ENCODE data around the gene IKZF1.

IKZF1 gene

DNA sequence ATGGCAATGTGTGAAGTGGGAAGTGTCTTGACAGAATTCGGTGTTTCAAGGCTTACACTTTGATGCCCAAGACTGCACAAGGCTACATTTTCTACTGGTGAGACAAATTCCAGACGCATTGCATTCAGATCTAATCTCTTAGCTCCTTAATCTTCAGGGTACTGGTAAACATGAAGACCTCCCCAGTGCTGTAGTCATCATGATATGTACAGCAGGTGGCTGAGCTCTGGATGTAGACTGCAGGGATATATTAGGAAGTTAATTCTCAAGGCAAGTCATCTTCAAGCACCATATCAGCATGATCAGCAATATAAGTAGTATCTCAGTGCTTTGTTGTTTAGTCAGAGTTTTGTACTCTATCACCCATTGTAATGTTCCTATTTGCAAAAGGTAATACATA lies 61.8 kb downstream of the IKZF1 start:
- Histone ChIP-seq H2AFZ (ENCODE audit: low read depth, low read length) (no peak overlapping the region), H3K4me3 (ENCODE audit: low read depth in 1 of 2, low read length in 2 of 2) (no peak overlapping the region), H3K27me3 (ENCODE audit: insufficient read depth, low read length, poor library complexity) (no peaks in the 10 kb centered on the region), H4K20me1 (ENCODE audit: insufficient read depth, low read length) (no peaks in the 10 kb centered on the region; the same call in 1 of the 2 replicates), H3K9ac (ENCODE audit: low read depth, low read length) (no peak overlapping the region), H3K4me2 (ENCODE audit: insufficient read depth, low read length) (no peak overlapping the region), H3K79me2 (ENCODE audit: insufficient read depth, low read length) (peaks cover 90% of the 10 kb centered on the region), H3K27ac (ENCODE audit: low read length) (peak overlapping the region; percentile 24), H3K4me1 (ENCODE audit: insufficient read depth, low read length) (peaks cover 21% of the 10 kb centered on the region), H3K36me3 (ENCODE audit: insufficient read depth, low read length) (peaks cover 91% of the 10 kb centered on the region), H3K9me3 (ENCODE audit: insufficient read depth, low read length, severe bottlenecking) (no peaks in the 10 kb centered on the region)
- DNase-seq, result no peak
- TF ChIP-seq, protein P1, sequence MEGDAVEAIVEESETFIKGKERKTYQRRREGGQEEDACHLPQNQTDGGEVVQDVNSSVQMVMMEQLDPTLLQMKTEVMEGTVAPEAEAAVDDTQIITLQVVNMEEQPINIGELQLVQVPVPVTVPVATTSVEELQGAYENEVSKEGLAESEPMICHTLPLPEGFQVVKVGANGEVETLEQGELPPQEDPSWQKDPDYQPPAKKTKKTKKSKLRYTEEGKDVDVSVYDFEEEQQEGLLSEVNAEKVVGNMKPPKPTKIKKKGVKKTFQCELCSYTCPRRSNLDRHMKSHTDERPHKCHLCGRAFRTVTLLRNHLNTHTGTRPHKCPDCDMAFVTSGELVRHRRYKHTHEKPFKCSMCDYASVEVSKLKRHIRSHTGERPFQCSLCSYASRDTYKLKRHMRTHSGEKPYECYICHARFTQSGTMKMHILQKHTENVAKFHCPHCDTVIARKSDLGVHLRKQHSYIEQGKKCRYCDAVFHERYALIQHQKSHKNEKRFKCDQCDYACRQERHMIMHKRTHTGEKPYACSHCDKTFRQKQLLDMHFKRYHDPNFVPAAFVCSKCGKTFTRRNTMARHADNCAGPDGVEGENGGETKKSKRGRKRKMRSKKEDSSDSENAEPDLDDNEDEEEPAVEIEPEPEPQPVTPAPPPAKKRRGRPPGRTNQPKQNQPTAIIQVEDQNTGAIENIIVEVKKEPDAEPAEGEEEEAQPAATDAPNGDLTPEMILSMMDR (IDR thresholded peaks at IDR 0.05; ENCODE audit: borderline replicate concordance, extremely low read depth, low read length, poor library complexity, severe bottlenecking), result no peak
- no peak for TF ChIP-seq EZH2 (IDR thresholded peaks at IDR 0.05; ENCODE audit: borderline replicate concordance, low read depth, low read length, severe bottlenecking)
- ATAC-seq (ENCODE audit: insufficient read depth, low read depth), result no peak

DNA sequence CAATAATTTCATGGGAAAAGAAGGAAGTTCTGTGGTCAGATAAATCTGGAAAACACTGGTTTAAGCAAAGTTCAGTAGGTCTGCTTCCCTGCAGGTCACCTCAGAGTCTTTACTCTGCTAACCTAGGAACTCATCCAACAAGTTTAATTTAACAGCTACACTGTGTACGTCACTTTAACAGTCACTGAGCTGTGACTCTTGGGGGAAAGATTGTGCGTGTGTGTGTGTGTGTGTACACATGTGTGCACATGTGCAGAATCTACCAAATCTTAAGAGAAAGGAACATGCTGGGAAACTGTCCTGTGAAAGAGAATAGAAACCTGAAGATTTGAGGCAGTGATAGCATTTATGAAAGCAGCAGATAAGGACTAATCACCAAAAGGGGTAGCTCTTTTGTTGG lies 62.6 kb downstream of the IKZF1 start:
- Histone ChIP-seq H3K4me2 (ENCODE audit: insufficient read depth, low read length) (no peak overlapping the region), H4K20me1 (ENCODE audit: insufficient read depth, low read length) (no peaks in the 10 kb centered on the region; the same call in 1 of the 2 replicates), H2AFZ (ENCODE audit: low read depth, low read length) (no peak overlapping the region), H3K27ac (ENCODE audit: low read length) (peak overlapping the region; percentile 24; the same call in 1 of the 2 replicates), H3K27me3 (ENCODE audit: insufficient read depth, low read length, poor library complexity) (no peaks in the 10 kb centered on the region), H3K4me3 (ENCODE audit: low read depth in 1 of 2, low read length in 2 of 2) (no peak overlapping the region), H3K36me3 (ENCODE audit: insufficient read depth, low read length) (peaks cover 92% of the 10 kb centered on the region), H3K4me1 (ENCODE audit: insufficient read depth, low read length) (peaks cover 13% of the 10 kb centered on the region), H3K9ac (ENCODE audit: low read depth, low read length) (no peak overlapping the region), H3K9me3 (ENCODE audit: insufficient read depth, low read length, severe bottlenecking) (no peaks in the 10 kb centered on the region), H3K79me2 (ENCODE audit: insufficient read depth, low read length) (peaks cover 88% of the 10 kb centered on the region)
- DNase-seq (no peak), ATAC-seq (ENCODE audit: insufficient read depth, low read depth) (no peak)
- no peak for TF ChIP-seq EZH2 (IDR thresholded peaks at IDR 0.05; ENCODE audit: borderline replicate concordance, low read depth, low read length, severe bottlenecking)
- TF ChIP-seq, protein P1 (IDR thresholded peaks at IDR 0.05; ENCODE audit: borderline replicate concordance, extremely low read depth, low read length, poor library complexity, severe bottlenecking), result no peak

DNA sequence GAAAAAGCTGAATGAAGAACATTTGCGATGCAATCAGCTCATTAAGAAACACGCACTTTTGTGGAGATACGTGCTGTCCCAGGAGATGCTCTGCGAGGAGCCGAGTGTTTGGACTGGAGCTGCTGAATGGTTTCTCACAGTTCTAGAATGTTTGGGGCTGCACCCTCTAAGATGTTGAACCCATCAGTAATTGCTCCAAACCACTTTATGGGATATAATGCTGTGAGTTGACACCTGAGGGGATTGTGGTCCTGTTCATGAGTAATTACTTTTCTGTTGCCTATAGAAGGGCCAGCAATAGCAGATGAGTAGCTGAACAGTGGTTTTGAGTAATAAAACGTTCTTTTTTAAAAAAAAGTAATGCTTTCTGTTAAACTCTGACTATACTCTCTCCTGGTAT lies 63.1 kb downstream of the IKZF1 start:
- Histone ChIP-seq H3K4me2 (ENCODE audit: insufficient read depth, low read length) (no peak overlapping the region), H2AFZ (ENCODE audit: low read depth, low read length) (no peak overlapping the region), H3K27me3 (ENCODE audit: insufficient read depth, low read length, poor library complexity) (no peaks in the 10 kb centered on the region), H3K27ac (ENCODE audit: low read length) (peak overlapping the region; percentile 24; the same call in 1 of the 2 replicates), H3K79me2 (ENCODE audit: insufficient read depth, low read length) (peaks cover 88% of the 10 kb centered on the region), H3K4me3 (ENCODE audit: low read depth in 1 of 2, low read length in 2 of 2) (no peak overlapping the region), H3K36me3 (ENCODE audit: insufficient read depth, low read length) (peaks cover 92% of the 10 kb centered on the region), H3K9me3 (ENCODE audit: insufficient read depth, low read length, severe bottlenecking) (no peaks in the 10 kb centered on the region), H3K4me1 (ENCODE audit: insufficient read depth, low read length) (peaks cover 8% of the 10 kb centered on the region), H4K20me1 (ENCODE audit: insufficient read depth, low read length) (no peaks in the 10 kb centered on the region; the same call in 1 of the 2 replicates), H3K9ac (ENCODE audit: low read depth, low read length) (no peak overlapping the region)
- TF ChIP-seq, protein P1 (IDR thresholded peaks at IDR 0.05; ENCODE audit: borderline replicate concordance, extremely low read depth, low read length, poor library complexity, severe bottlenecking), result no peak
- TF ChIP-seq EZH2 (IDR thresholded peaks at IDR 0.05; ENCODE audit: borderline replicate concordance, low read depth, low read length, severe bottlenecking), result no peak
- ATAC-seq (ENCODE audit: insufficient read depth, low read depth) (no peak), DNase-seq (no peak)

Data from DND-41 (cell line).